GM21825 (cell line): ENCODE measurements around the gene LRRC56.

Source experiments
- ATAC-seq: cut with Tn5 transposase; IDR thresholded peaks from one replicate; pipeline ENCODE4 v1.9.1; 2021; ENCODE audit warnings: mild to moderate bottlenecking, moderate library complexity; ENCODE audit not compliant: unreplicated experiment

Gene LRRC56

DNA sequence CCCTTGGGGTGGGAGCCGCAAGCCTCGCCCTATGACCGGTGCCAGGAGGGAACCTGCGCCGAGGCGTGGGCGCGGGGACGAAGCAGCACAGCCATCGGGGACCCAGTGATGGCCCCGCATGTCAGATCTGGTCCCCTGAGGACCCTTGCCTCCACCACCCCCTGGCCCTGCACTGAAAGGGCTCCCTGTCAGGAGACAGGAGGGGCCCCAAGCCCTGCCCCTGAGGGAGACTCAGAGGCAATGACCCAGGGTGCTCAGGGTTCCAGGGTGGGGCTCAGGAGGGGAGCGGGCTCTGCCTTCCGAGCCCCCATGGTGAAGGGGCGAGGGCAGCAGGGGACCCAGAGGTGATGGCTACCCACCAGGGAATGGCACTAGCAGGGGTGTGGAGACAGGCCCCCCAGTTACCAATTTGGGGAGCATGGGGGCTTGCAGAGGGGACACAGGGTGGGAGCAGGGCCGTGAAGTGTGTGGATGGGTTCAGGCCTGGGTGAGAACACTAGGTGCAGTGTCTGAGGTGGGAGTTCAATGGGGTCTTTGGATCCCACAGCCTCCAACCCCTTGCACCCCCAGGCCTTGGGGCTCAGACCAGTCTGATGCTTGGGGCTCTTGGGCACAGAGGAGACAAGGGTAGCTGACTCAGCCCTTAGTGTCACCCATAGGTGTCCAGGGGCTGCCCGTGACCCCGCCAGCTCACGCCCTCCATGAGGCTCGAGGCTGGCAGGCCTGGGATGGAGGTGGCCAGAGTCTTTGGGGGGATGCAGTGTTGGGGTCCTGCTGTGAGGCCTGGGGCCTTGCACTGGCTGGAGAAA, 499 bp downstream of the LRRC56 start:
- ATAC-seq = no peak

DNA sequence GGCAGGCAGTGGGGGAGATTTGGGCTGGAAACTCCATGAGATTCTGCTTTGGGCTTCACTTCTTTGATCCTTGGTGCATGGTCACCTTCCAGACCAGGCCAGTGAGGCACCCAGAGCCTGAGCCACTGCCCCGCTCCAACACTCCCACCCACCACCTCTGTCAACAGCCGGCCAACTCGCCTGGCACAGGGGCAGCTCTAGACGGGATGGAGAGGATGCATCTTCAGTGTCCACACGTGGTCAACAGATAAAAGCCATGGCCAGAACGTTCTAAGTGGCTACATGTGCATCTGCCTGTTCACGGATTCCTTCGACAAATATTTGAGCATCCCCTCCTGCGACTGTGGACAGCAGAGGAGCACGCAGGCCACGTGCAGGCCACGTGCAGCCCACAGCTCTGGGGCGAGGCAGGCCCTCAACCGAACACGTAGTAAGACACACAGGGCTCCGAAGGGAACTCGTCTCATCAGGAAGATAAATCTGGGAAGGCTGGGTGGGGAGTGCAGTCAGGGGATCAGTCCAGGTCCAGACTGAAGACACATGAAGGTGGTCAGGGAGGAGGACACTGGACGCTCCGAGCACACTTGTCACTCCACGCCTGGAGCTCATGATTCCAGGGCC, 1.2 kb downstream of the LRRC56 start:
- ATAC-seq = no peak

DNA sequence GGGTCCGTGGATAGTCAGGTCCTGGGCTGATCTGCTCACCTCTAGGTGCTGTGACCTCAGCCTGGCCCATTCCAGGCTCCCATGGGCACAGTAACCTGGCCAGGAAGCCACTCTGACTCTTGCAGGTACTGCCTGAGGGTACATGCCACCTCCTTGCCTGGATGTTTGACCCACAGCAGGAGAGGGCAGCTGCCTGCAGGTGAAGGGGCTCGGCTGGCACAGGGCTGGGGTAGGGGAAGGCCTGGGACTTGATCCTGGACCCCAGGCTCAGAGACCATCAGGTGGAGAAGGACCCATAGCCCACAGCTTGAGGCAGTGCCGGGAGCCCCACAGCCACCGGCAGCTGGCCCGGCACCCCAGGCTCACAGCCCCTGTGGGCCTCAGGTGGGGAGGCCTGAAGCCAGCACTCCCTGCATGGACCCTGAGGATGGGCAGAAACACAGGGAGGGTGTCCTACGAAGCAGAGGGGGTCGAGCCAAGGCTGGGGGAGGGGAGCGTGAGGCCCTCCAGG, 2.7 kb downstream of the LRRC56 start:
- no peak for ATAC-seq

DNA sequence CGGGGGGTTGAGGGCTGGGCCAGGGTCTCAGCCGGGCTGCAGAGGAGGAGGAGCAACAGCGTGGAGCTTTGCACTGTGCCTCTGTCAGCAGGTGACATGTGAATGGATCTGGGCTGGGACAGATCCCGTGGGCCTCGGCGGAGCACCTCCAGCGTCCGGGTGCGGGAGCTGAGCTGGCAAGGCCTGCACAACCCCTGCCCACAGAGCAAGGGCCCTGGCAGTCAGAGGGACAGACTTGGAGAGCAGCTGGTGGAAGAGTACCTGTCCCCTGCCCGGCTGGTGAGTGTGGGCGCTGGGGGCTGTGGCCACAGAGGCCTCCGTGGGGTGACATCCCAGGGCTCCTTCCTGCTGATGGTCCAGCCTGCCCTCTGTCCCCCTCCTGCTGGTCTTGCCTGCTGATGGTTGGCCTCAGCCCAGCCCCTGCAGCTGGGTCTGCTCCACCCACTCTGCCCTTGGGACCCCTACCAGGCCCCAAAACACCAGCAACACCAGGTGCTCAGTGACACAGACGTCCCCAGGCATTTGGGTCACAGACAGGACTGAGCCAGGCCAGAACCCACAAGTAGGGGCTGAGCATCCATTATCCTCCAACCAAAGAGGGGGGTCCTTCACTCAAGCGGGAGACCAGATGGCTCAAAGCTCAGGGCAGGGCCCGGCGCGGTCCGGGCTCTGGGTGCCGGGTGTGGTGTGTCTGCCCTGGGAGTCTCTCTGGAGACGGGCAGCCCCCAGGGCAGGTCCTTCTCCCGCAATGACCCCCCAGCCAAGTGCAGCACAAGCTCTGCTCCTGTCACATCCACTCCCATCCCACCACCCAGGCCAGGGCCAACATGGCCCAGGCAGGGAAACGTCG, 3.5 kb downstream of the LRRC56 start:
- ATAC-seq = no peak

DNA sequence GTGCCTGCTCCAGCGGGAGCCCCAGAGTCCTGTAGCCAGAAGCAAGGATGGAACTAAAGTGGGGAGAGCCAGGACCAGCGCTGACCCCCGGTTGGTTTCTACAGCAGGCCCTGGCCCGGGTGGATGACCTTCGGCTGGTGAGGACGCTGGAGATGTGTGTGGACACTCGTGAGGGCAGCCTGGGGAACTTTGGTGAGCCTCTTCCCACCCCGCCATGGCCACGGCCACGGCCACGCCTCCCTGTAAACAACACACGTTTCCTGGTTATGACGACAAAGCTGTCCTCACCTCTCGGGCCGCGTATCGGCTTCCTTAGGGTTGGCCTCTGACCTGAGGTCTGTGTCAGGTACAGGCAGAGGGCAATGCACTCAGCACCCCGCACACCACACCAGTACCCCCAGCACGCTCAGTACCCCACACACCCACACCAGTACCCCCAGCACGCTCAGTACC, 4.1 kb downstream of the LRRC56 start:
- no peak for ATAC-seq

DNA sequence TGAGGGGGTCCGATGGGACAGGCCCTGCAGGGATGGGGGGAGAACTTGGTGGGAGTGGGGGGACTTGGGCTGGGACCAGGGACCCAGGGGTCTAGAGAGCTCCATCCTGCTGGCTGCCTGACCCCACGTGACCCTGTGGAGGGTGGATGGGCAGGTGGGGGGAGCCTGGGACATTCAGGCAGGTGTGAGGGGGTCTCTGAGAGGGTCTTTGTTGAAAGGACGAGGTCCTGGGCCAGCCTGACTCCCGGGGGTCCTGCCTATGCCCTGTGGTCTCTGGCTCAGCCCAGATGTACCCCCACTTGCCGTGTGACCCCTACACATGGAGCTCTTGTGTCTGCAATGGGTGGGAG, 7.5 kb downstream of the LRRC56 start:
- ATAC-seq = no peak

DNA sequence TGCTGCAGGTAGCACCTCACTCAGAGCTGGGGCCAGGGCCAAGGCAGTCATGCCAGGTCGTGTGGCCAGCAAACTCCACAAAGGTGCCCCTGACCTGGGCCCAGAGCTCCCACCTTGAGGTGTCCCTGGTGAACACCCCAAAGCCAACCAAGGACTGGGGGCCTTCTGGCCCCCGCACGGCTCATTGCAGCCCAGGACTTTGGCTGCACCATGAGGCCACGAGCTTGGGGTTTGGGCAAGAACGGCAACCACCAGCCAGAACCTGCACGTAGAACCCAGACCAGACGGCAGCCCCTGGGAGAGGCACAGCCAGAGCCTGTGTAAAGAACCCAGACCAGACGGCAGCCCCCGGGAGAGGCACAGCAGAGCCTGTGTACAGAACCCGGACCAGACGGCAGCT, 7.8 kb downstream of the LRRC56 start:
- ATAC-seq = no peak

DNA sequence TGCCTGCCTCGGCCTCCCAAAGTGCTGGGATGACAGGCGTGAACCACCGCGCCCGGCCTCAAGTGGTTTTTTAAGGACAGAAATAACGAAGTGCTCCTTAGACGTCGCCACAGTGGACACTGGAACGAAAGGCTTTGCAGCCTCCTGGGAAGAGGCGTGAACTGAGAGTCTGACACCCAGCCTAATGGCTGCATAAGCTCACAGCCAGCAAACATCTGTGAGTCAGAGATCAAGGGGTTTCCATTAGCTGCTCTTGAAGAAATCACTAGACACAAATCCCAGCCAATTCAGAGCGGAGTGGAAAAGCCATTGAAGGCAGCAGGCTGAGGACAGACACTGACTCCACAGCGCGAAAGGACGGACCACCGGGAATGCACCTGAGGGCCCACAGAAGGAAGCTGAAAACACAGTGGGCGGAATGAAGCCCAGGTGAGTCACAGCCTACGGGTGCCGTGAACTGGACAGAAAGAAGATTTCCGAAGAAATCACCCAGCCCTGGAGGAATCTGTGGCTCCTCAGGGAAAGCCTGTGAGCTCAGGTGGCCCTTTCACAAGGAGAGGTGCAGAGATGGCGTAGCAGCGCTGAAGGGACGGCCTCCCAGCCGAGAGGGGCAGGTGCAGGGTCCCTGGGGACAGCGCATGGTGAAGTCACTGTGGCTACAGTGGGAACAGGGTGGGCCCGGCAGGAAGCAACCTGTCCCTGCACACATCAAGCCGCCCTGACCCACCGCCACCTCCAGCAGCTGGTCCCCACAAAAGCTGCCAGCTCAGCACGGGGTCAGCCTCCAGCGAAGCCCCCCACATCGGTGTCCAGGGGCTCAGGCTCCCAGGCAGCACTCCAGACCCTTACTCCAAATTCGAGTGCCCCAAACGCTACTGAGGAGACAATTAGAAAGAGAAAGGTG, 11.6 kb downstream of the LRRC56 start:
- no peak for ATAC-seq

DNA sequence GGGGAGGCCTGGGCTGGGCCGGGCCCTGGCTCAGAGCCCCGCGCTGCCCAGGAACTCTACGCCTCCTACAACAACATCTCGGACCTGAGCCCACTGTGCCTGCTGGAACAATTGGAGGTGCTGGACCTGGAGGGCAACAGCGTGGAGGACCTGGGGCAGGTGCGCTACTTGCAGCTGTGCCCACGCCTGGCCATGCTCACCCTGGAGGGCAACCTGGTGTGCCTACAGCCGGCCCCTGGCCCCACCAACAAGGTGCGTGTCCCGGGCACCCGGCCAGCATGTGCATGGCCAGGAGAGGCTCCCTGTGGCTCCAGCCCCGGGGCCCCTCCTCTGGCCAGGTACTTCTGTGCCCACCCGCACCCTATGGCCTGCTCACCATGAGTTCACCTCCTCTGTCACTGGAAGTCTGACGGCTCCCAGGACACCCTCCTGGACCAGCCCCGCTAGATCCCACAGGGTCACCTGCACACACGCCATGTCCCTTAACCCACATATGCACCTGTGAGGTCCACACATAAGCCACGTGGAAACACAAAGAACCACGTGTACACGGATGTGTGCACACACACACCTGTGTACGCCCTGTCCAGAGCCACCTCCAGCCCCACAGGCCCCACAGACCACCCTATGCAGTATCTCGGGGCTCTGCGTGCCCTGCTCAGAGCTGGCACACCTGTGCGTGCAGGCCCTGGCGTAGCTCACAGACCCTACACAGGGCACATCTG, 12.9 kb downstream of the LRRC56 start:
- no peak for ATAC-seq

DNA sequence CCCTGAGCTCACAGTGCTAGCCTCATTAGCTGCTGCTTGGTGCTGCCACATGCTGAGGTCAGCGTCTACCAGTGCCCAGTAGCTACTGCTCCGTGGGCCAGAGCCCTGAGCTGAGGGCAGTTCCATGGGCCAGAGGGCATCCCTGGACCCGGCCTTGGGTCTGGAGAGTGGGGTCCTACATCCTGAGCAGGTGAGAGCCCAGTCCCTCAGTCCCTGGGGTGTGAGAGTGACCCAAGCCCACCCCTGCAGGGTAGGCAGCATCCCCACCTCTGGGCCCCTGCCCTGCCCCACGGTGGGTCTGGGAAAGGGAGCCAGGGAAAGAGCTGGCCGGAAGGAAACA, 13.4 kb downstream of the LRRC56 start:
- no peak for ATAC-seq

DNA sequence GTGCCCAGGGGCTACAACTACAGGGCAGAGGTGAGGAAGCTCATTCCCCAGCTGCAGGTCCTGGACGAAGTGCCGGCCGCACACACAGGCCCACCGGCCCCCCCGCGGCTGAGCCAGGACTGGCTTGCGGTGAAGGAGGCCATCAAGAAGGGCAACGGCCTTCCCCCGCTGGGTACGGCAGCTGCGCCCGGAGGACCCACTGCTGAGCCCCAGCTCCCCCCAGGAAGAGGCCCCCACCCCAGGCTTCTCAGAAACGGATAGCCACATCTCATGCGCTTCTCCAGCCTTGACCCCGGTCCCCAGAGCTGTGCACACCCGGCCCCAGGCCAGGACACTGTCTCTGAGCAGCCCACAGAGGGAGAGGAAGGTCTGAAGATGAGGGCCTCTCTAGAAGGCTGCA, 13.8 kb downstream of the LRRC56 start:
- no peak for ATAC-seq

DNA sequence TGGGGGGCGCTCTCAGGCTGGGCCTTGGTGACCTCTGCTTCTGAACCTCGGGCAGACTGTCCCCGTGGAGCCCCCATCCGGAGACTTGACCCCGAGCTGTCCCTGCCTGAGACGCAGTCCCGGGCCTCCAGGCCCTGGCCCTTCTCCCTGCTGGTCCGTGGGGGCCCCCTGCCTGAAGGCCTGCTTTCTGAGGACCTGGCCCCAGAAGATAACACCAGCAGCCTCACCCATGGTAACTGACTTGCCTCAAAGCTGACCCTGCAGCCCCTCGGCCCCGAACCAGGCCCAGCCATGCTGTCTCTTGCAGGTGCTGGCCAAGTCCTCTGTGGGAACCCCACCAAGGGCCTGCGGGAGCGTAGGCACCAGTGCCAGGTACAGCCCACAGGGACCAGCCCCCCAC, 14.3 kb downstream of the LRRC56 start:
- no peak for ATAC-seq

DNA sequence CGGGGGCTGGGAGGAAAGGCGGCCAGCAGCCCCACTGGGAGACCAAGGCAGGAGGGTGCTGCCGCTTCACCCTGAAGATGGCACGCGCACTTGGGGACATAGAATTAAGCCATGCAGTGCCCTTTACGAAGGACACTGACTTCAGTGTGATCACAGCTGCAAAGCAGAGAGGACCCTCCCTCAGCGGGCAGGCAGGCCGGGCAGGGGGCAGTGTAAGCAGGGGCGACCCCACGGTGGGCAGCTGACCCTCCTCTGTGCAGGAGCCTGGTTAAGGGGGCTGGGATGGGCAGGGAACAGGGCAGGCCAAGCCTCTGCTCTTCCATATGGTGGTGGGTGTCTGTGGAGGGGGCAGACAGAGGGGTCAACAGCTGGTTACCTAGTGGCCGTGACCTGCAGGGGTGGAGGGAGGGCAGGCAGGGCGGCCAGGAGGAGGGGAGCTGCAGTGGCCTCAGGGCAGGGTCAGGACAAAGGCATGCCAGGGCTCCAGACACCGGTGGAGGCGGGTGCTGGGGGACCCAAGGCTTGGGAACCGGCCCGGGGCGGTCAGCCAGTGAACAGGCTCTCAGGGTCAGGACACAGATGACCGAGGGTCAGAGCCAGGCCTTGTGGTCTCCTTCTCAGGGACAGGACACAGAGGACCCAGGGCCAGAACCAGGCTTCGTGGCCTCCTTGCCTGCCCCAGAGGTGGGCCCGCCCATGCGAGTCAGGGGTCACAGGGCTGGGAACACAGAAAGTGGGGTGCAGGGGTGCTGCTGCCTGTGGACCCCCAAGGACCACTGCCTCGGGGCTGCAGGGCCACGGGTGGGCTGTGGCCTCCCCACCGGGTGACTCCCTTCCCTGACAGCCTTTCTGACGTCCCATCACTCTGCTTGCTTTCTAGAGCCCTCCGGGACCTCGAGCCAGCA, 16.0 kb downstream of the LRRC56 start:
- ATAC-seq = no peak

DNA sequence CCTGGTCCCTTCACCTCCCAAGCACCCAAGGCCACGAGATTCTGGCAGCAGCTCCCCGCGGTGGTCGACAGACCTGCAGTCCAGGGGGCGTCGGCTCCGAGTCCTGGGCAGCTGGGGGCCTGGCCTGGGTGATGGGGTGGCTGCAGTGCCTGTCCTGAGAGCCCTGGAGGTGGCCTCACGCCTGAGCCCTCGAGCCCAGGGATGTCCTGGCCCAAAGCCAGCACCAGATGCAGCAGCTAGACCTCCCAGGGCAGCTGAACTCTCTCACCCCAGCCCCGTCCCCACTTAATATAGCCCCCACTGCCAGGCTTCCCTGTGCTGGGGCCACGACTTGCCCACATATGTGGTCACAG, 16.6 kb downstream of the LRRC56 start:
- ATAC-seq = no peak

DNA sequence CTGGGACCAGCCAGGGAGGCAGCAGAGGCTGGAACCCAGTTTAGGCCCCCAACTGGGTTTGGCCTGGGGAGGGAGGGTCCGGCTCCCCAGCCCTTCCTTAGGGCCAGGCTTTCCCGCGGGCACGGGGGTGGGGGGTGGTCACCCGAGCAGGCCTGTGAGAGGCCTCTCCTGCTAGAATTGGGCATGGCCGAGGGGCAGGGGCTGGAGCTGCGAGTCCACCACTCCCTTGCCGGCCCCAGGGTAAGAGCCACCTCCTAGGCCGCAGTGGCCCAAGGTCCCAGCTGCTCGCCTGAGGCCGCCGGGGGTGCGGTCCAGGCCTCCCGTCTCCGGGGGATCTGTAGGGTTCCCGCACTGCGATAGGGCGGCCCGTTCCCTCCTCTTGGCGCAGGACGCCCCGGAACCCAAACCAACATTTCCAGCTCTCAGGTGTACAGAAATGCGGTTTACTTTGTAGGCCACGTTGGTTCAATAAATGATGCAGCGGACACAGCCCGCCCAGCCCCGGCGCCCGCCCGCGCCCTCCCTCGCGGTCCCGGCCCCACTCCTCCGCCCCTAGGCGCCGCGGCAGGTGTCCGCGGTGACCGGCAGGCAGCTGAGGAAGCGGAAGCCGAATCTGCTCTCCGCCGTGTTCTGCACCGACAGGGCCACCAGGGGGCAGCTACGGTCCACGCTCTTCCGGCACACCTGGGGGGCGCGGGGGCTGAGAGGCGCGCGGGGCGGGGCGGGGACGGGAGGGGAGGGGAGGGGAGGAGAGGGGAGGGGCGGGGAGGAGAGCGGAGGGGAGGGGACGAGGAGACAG, 17.3 kb downstream of the LRRC56 start:
- ATAC-seq = peak; percentile 47

DNA sequence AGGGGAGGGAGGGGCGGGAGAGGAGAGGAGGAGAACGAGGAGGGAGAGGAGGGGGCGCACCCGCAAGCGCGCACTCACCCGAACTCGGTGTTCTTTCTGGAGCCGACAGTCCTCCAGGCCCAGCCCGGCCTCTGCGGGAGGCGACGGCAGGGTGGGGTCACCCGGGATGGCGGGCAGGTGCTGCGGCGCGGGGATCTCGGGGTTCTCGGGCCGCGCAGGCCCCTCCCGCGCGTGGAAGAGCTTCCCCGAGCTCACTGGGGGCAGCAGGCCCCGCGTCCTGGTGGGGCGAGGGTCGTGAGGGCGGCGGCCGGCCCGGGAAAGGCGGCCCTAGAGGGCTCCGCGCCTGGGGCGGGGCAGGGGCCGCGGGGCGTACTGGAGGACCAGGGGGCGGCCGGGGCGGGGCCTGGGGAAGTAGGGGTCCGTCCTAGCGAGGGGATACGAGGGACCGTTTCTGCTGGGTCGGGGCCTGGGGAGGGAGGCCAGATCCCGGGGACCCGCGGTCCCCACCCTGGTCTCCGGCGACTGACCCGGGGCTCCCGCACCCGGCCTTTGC, 18.0 kb downstream of the LRRC56 start:
- ATAC-seq = no peak

DNA sequence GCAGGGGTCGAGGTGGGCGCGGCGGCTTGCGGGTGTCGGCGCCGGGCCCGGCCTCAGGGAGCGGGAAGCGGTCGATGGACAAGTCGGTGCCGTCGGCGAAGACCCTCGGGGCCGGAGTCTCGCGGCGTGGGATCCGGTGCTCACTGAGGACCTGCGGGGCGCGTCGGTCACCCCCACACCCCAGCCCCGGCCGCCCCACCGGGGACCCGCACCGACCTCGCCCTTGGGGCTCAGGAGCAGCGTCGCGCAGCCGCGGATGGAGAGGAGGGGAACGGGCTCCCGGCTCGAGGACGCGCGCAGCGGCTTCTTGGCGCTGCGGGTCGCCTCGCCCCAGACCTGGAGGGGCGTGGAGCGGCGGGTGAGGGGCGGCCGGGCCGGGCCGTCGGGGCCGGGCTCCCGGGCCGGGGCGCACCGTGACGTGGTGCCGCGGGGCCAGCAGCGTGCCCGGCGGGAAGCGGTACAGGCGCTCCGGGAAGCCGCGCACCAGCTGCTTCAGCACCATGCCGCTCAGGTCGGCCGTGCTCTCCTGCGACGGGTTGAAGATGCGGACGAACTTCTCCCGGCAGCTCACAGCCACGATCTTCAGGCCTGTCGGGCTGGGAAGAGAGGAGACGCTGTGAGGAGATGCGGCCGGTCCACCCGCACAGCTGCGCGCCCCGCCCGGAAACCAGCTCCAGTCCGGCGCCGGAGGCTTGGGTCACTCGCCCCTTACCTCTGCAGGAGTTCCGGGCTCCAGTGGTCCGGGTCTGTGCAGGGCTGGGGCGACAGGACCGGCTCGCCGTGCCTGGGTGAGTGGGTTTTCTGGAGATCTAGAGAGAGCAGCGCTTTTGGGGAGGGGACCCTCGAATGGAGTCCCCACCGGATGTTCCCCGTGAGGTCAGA, 18.7 kb downstream of the LRRC56 start:
- no peak for ATAC-seq
